ENCODE measurements around the gene RSPH1.

Gene RSPH1

DNA sequence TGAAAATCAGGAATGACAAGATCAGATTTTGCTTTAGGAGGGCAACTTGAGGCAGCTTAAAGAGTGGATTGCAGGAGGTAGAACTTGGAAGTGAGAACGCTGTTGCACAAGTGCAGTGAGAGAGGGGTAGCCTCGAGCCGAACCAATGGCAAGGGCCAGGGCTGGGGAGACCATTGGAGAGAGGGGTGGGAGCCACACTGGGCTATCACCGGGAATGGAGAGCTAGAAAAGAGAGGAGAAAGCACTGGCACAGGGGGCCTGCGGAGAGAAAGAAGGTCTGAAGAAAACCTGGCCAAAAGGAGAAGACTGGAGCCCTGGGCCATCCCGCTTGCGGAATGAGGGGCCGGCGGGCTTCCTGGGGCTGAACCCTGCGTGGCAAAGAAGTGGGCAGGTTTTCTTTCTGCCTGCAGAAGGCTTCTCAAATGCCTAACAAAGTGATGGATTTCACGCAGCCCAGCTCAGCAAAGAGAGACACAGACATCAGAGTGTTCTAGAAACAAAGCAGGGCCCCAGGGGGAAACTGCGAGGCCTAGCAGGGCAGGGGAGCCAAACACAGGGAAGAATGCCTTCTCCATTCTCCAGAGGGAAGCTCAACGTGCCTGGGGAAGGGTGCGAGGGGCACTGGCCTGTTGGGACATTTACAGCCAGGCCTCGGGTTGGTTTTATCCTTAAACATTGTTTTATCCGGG lies 16.5 kb upstream of the RSPH1 start:
- no peak overlapping the region; the same call in 1 of the 2 replicates for H3K27ac ChIP-seq
- no peak for TF ChIP-seq ZFX (IDR thresholded peaks at IDR 0.05)
- TF ChIP-seq, protein P1, sequence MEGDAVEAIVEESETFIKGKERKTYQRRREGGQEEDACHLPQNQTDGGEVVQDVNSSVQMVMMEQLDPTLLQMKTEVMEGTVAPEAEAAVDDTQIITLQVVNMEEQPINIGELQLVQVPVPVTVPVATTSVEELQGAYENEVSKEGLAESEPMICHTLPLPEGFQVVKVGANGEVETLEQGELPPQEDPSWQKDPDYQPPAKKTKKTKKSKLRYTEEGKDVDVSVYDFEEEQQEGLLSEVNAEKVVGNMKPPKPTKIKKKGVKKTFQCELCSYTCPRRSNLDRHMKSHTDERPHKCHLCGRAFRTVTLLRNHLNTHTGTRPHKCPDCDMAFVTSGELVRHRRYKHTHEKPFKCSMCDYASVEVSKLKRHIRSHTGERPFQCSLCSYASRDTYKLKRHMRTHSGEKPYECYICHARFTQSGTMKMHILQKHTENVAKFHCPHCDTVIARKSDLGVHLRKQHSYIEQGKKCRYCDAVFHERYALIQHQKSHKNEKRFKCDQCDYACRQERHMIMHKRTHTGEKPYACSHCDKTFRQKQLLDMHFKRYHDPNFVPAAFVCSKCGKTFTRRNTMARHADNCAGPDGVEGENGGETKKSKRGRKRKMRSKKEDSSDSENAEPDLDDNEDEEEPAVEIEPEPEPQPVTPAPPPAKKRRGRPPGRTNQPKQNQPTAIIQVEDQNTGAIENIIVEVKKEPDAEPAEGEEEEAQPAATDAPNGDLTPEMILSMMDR (conservative IDR thresholded peaks at IDR 0.05) = no peak

DNA sequence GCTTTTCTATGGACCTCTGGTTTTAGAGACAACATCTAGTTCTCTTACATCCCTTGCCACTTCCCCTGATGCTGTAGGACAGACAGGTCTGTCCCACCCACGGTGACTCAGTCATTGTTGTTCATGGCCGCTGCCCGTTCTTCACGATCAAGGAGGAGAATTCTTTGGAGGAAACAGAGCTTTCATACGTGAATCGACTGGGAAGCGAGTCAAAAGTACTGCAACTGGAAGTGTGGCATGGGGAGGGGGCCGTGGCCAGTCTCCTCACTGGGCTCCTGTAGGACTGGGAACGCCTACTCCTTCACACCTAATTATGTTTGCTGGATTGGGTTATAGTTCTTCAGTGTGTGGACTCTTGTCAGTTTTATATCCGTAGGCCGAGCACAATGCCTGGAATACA lies 13.2 kb upstream of the RSPH1 start:
- no peak overlapping the region for H3K27ac ChIP-seq
- TF ChIP-seq ZFX (IDR thresholded peaks at IDR 0.05) = no peak
- TF ChIP-seq, protein P1 (conservative IDR thresholded peaks at IDR 0.05) = no peak

DNA sequence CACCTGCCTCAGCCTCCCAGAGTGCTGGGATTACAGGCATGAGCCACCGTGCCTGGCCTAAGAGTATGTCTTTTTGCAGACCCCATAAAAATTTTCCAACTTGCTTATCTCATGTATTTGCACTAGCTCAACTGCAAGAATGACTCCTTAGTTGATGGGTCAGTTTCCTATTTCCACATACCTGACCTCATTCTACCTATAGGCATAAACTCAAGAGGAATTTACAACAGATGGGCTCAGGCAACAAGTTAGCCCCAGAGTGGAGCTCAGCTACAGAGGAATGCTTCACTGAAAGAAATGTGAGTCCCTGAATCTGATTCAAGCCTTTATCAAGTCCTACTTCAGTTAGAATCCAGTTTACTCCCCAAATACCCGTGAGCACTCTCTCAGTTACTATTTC lies 12.3 kb upstream of the RSPH1 start:
- no peak for TF ChIP-seq ZFX (IDR thresholded peaks at IDR 0.05)
- TF ChIP-seq, protein P1 (conservative IDR thresholded peaks at IDR 0.05) = no peak
- H3K27ac ChIP-seq = no peak overlapping the region

DNA sequence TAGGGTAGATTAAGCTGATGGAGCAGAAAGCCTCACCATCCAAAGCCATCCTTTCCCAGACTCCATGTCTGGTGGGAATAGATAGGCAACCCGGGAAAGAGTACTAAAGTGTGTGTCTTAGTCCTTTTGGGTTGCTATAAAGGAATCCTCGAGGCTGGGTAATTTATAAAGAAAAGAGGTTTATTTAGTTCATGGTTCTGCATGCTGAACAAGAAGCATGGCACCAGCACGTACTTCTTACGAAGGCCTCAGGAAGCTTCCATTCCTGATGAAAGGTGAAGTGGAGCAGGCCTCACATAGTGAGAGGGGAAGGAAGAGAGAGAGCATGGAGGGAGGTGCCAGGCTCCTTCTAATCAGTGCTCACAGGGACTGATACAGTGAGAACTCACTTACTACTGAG lies 11.4 kb upstream of the RSPH1 start:
- no peak overlapping the region for H3K27ac ChIP-seq
- TF ChIP-seq ZFX (IDR thresholded peaks at IDR 0.05) = no peak
- TF ChIP-seq, protein P1 (conservative IDR thresholded peaks at IDR 0.05) = no peak

DNA sequence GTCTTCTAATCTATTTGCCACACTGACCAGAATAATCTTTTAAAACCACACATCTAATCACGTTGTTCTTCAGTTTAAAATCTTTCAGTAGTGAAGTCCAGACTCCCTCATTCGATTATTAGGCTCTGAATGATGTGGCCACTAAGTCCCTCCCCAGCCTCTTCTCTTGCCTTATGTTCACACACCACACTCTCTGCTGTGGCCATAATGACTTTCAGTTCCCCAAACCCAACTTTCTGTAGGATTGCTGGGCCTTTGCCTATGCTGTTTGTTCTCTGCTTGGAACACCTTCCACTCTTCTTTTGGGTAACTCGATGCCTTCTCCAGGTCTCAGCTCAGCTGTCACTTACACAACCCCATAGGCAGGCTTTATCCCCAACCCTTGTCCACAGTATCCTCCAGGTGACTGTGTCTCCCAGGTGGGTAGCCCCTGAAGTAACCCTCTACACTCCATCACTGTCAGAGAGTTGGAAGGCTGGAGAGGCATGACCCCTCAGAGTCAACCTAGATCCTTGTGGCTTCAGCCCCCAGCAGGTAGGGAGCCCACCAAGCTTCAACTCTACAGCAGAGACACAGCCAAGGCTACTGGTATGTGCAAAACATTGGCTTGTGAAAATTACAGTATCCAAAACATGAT lies 9.2 kb upstream of the RSPH1 start:
- no peak overlapping the region for H3K27ac ChIP-seq
- TF ChIP-seq, protein P1 (conservative IDR thresholded peaks at IDR 0.05) = no peak
- no peak for TF ChIP-seq ZFX (IDR thresholded peaks at IDR 0.05)

DNA sequence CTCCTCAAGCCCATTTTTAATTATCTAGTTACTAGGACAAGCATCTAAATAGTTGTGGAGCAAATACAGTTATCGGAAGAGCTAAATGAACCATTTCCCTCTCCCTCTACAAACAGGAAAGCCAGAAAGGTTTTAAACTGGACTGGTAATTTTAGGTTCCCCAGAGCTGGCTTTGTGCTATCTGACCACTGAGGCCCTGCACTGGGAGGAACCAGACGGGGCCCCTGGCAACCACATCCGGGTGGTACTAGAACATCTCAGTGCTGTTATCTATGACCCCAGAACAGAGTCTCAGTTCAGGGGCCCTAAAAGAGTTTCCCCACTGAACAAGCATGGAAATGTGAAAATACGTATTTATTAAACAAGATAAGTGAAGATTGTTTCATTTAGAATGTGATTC lies 7.7 kb upstream of the RSPH1 start:
- H3K27ac ChIP-seq = no peak overlapping the region
- no peak for TF ChIP-seq ZFX (IDR thresholded peaks at IDR 0.05)
- TF ChIP-seq, protein P1 (conservative IDR thresholded peaks at IDR 0.05) = no peak

DNA sequence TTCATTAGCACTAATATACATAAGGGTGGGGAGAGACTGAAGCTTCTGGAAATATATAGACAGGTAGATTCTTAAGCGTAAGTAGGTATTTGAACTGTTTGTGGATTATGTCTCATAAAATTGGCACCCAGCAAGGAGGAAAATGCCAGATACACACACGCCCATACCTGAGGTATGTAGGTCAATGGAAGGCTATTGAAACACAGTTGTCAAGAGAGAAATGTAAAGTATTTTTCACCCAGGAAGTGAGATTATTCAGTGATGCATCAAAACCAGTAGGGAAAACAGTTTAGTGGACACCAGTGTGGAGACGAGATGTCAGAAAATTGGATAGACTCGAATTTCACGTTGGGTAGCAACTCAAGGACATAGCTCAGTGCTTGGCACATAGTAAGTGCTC lies 4.7 kb upstream of the RSPH1 start:
- TF ChIP-seq ZFX (IDR thresholded peaks at IDR 0.05) = no peak
- TF ChIP-seq, protein P1 (conservative IDR thresholded peaks at IDR 0.05) = no peak
- no peak overlapping the region for H3K27ac ChIP-seq

All from C4-2B (cell line).